ENCODE measurements around the gene LCN6. TPM values are rescaled to one million over a fixed set of nuclear protein-coding genes. Genes with fewer than 3 reads are reported as not detected.

LCN6 gene
- total and polyA plus RNA-seq, 11 donors = 0.81 to 101 (median 18.4) TPM

DNA sequence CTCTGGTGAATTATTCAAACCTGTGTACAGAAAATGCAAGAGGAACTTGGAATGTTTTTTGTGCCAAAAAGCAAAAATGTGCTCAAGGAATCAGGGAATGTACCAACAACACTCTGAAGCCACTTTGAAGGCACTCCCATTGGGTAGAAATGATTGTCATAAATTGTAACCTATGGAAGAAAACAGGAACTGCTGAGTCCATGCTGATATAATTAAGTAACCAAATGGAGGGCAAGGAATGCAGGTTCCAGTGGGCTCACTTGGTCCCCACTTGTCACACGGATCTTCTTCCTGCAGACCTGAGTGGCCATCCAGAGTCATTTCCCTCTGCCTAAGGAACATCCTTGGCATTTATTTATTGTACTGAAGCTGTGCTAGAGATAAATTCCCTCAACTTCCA is 2.9 kb upstream of the LCN6 start:
- H3K4me1 ChIP-seq = peaks cover 0 to 30% (median 19%) of the 10 kb centered on the region in 12 donors
- ATAC-seq (no peak), DNase-seq (no peak)
- TF ChIP-seq, protein P1, sequence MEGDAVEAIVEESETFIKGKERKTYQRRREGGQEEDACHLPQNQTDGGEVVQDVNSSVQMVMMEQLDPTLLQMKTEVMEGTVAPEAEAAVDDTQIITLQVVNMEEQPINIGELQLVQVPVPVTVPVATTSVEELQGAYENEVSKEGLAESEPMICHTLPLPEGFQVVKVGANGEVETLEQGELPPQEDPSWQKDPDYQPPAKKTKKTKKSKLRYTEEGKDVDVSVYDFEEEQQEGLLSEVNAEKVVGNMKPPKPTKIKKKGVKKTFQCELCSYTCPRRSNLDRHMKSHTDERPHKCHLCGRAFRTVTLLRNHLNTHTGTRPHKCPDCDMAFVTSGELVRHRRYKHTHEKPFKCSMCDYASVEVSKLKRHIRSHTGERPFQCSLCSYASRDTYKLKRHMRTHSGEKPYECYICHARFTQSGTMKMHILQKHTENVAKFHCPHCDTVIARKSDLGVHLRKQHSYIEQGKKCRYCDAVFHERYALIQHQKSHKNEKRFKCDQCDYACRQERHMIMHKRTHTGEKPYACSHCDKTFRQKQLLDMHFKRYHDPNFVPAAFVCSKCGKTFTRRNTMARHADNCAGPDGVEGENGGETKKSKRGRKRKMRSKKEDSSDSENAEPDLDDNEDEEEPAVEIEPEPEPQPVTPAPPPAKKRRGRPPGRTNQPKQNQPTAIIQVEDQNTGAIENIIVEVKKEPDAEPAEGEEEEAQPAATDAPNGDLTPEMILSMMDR (IDR thresholded peaks at IDR 0.05) = no peak
- no peak for TF ChIP-seq POLR2A (IDR thresholded peaks at IDR 0.05)
- H3K36me3 ChIP-seq = no peaks in the 10 kb centered on the region
- no peak overlapping the region for H3K27ac ChIP-seq
- peaks cover 0 to 15% (median 0%) of the 10 kb centered on the region in 12 donors for H3K9me3 ChIP-seq
- H3K4me3 ChIP-seq = no peak overlapping the region
- intact Hi-C loops (cut with DNase I) = no loop called here
- H3K27me3 ChIP-seq = no peaks in the 10 kb centered on the region
- 76 to 90% (median 85%) methylated on average over 1 of the region's 1 CpG for WGBS, 4 donors

DNA sequence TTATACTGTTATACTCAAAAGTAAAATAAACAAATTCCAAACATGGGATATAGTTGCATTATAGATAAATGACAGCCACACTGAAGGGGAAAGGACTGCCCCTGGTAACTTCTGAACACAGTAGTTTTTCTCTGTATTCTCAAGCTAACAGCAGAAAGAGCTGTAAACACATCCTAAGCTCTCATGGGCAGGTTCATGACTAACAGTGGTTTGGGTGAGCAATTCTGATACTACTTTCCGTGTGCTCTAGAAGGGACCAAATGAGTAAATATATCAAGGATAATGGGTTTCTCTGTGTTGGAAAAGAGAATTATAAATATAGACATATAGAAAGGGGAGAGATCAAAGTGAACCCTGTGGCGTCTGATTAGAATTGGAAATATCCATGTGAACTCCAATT is 2.2 kb upstream of the LCN6 start:
- intact Hi-C loops (cut with DNase I) = no loop called here
- TF ChIP-seq POLR2A (IDR thresholded peaks at IDR 0.05) = no peak
- TF ChIP-seq, protein P1 (IDR thresholded peaks at IDR 0.05) = no peak
- Histone ChIP-seq H3K36me3 (no peaks in the 10 kb centered on the region), H3K27ac (no peak overlapping the region), H3K9me3 (peaks cover 0 to 12% (median 0%) of the 10 kb centered on the region in 12 donors), H3K4me1 (peaks cover 0 to 30% (median 19%) of the 10 kb centered on the region in 12 donors), H3K4me3 (no peak overlapping the region), H3K27me3 (no peaks in the 10 kb centered on the region)
- DNase-seq (no peak), ATAC-seq (no peak)
- WGBS, 4 donors = 58 to 93% (median 80%) methylated on average over 2 of the region's 2 CpGs

DNA sequence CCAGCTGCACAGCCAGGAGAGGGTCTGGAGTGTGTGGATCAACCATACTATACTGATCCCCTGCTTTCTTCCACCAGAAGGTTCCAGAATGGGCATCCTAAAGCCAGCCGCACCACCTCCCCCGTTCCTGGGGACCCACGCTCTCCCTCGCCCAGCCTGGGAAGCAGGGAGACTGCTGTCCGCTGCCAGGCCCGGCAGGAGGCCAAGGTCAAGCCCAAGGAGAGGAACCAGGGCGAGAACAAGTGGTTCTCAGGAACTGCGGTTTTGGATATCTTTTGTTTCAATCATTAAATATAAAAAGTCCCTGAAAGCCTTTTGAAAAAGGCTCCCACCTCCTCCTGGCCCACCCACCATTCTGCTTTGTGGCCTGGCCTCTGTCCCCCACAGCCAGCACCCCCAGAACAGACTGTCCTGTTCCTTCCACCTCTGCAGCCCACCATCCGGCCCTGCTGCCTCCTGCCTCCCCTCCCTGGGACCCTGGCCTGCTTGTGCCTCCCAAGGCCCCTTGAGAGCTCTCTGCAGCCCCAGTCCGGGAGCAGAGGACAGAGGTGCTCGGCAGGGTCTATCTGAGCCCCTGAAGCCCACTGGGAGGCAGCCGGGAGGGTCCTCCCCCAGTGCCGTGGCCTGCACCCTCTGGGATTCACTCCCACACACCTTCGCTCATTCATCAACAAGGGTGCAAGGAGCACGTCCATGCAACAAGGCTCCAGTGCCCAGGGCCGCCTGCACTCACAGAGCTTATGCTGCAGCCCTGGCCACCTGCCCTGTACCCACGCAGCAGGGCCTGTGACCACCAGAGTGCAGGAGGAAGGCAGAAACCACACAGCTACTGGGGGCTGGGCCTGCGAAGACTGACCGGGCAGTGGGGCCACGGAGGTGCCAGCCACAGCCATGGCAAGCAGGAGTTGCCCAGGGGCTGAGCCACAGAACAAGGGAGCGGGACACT is 614 bp upstream of the LCN6 start:
- peaks cover 0 to 32% (median 20%) of the 10 kb centered on the region in 12 donors for H3K4me1 ChIP-seq
- H3K27ac ChIP-seq = peak overlapping the region; percentile 27 to 85 (median 73)
- H3K9me3 ChIP-seq = peaks cover 0 to 12% (median 0%) of the 10 kb centered on the region in 12 donors
- no peak overlapping the region for H3K4me3 ChIP-seq
- no peak for TF ChIP-seq POLR2A (IDR thresholded peaks at IDR 0.05)
- TF ChIP-seq, protein P1 (IDR thresholded peaks at IDR 0.05) = no peak
- peak; percentile 48 to 83 (median 72) for DNase-seq
- 53 to 60% (median 54%) methylated on average over 18 to 21 of the region's 21 CpGs for WGBS, 4 donors
- intact Hi-C loops (cut with DNase I) = no loop called here
- H3K36me3 ChIP-seq = no peaks in the 10 kb centered on the region
- no peaks in the 10 kb centered on the region for H3K27me3 ChIP-seq
- ATAC-seq = peak; percentile 55 to 63 (median 56)
